K562 (cell line): ENCODE results near the gene ANKH. TPM values are rescaled to one million over a fixed set of nuclear protein-coding genes. Genes with fewer than 3 reads are reported as not detected.

Experiments
- ATAC-seq: fragments of 200-7000 bp; cut with Tn5 transposase; 3 replicates; pipeline ENCODE4 v1.9.1; 2020; ENCODE audit warnings: moderate library complexity
- BruUV-seq: library from RNA; stranded (reverse); fragments of 400-500 nt; replicated peaks from 2 replicates; lab custom pipeline; 2021; lab: Mats Ljungman, UMichigan
- CTCF ChIA-PET: fragments of 300-600 bp; formaldehyde crosslinking; extraction: SDS; loops from one replicate; lab custom pipeline; 2021; ENCODE audit warnings: low intra/inter-chr PET ratio; lab: Yijun Ruan, JAX
- POLR2A ChIA-PET: fragments of 300-600, 350-650 bp; sonication (Branson Sonifier 250); formaldehyde crosslinking; extraction: SDS; loops from one replicate; lab custom pipeline; 2021; ENCODE audit warnings: antibody characterized with exemption, inconsistent platforms; lab: Yijun Ruan, JAX
- DNase-seq, 4 experiments: peaks; one replicate each; pipeline versions ENCODE4 v3.0.0 to v3.0.0-alpha.2; 2011 to 2018; ENCODE audit warnings: low spot score in 3 of 4, mixed read lengths in 3 of 4; ENCODE audit errors: extremely low read depth in 1 of 4
- FAIRE-seq: peaks from 2 replicates; lab custom pipeline; 2011; peaks lifted over from hg19 to GRCh38; lab: Jason Lieb, UNC
- H2AFZ ChIP-seq: 2 replicates; pipeline ENCODE4 v1.6.0; 2011; ENCODE audit warnings: low read depth, low read length, control low read depth, inconsistent platforms
- H3K27ac ChIP-seq: fragments of 200-600 bp; 3 replicates; pipeline ENCODE4 v1.8.0; 2011; ENCODE audit warnings: low read depth, mild to moderate bottlenecking, control low read depth, inconsistent platforms, low read length, moderate library complexity, mixed read lengths; ENCODE audit errors: extremely low read depth
- H3K27me3 ChIP-seq, 2 experiments: fragments of 300-600 bp in 1 of 2; 2 replicates in 1 of 2; 3 replicates in 1 of 2; pipeline versions ENCODE4 v1.6.0 to v1.8.0; 2011; ENCODE audit warnings: inconsistent platforms in 2 of 2, low read length in 2 of 2, mild to moderate bottlenecking in 1 of 2, mixed read lengths in 1 of 2, moderate library complexity in 1 of 2; ENCODE audit not compliant: control insufficient read depth in 2 of 2, insufficient read depth in 2 of 2
- H3K36me3 ChIP-seq: fragments of 300-600 bp; 3 replicates; pipeline ENCODE4 v1.8.0; 2011; ENCODE audit warnings: mild to moderate bottlenecking, low read length, inconsistent platforms; ENCODE audit not compliant: control insufficient read depth, insufficient read depth
- H3K4me1 ChIP-seq, 2 experiments: fragments of 200-600 bp in 1 of 2; replicated peaks in 1 of 2; 2 replicates in 1 of 2; 3 replicates in 1 of 2; pipeline versions ENCODE4 v1.5.1 to v1.8.0; 2011; ENCODE audit warnings: inconsistent platforms in 2 of 2, low read length in 2 of 2, mild to moderate bottlenecking in 1 of 2, mixed read lengths in 1 of 2, moderate library complexity in 1 of 2; ENCODE audit not compliant: control insufficient read depth in 2 of 2, insufficient read depth in 2 of 2
- H3K4me2 ChIP-seq: 2 replicates; pipeline ENCODE4 v1.6.1; 2011; ENCODE audit warnings: low read length, control low read depth, inconsistent platforms, mixed read lengths; ENCODE audit not compliant: insufficient read depth
- H3K4me3 ChIP-seq: fragments of 200-600 bp; sonication (generic), shearing (Covaris generic); 2 replicates; pipeline ENCODE4 v1.5.1; 2016; ENCODE audit warnings: control low read depth, inconsistent platforms
- H3K79me2 ChIP-seq: fragments of 200-600 bp; 3 replicates; pipeline ENCODE4 v1.8.0; 2011; ENCODE audit warnings: low read length, inconsistent platforms; ENCODE audit not compliant: control insufficient read depth, insufficient read depth
- H3K9ac ChIP-seq, 2 experiments: 2 replicates each; pipeline versions ENCODE4 v1.6.0 to v1.6.1; 2011; ENCODE audit warnings: low read depth in 2 of 2, low read length in 2 of 2, control low read depth in 1 of 2, inconsistent platforms in 1 of 2, mild to moderate bottlenecking in 1 of 2, mixed read lengths in 1 of 2; ENCODE audit not compliant: insufficient read depth in 1 of 2
- H3K9me1 ChIP-seq: one replicate; pipeline ENCODE4 v1.6.0; 2011; ENCODE audit warnings: inconsistent platforms, mild to moderate bottlenecking, low read length, moderate library complexity; ENCODE audit not compliant: control insufficient read depth, insufficient read depth
- H3K9me3 ChIP-seq: replicated peaks from 2 replicates; pipeline ENCODE4 v1.5.1; 2011; ENCODE audit warnings: low read depth, low read length, inconsistent platforms; ENCODE audit not compliant: control insufficient read depth, insufficient read depth
- H4K20me1 ChIP-seq: replicated peaks from 2 replicates; pipeline ENCODE4 v1.6.1; 2011; ENCODE audit warnings: low read length, inconsistent platforms, mixed read lengths; ENCODE audit not compliant: control insufficient read depth, insufficient read depth
- BACH1 ChIP-seq: fragments of 200-800 bp; sonication (Bioruptor generic); IDR thresholded peaks from 2 replicates; pipeline ENCODE4 v1.6.1; 2016; ENCODE audit warnings: missing genetic modification characterization, missing compliant biosample characterization
- BCOR ChIP-seq: fragments of 450-650 bp; IDR thresholded peaks from 2 replicates; pipeline ENCODE4 v1.6.1; 2016
- CEBPG ChIP-seq, 3 experiments: fragments of 200-800 bp in 1 of 3; sonication (Bioruptor generic) in 1 of 3; sonication (generic) in 1 of 3; formaldehyde crosslinking in 1 of 3; IDR thresholded peaks in 2 of 3; conservative IDR thresholded peaks in 1 of 3; 2 replicates each; pipeline versions ENCODE4 v1.6.1 to v1.8.0; 2016 to 2022; ENCODE audit warnings: missing compliant biosample characterization in 2 of 3, missing genetic modification characterization in 2 of 3, mild to moderate bottlenecking in 1 of 3, missing genetic modification reagents in 1 of 3
- DPF2 ChIP-seq: fragments of 450-650 bp; IDR thresholded peaks from 2 replicates; pipeline ENCODE4 v1.6.1; 2016
- ERF ChIP-seq: fragments of 450-650 bp; formaldehyde crosslinking; IDR thresholded peaks from 2 replicates; pipeline ENCODE4 v1.4.0; 2020; ENCODE audit warnings: mild to moderate bottlenecking, mixed read lengths
- HES1 ChIP-seq: fragments of 450-650 bp; IDR thresholded peaks from 2 replicates; pipeline ENCODE4 v1.6.1; 2016; ENCODE audit warnings: low read depth, mild to moderate bottlenecking, moderate library complexity
- L3MBTL2 ChIP-seq: fragments of 450-650 bp; IDR thresholded peaks from 2 replicates; pipeline ENCODE4 v1.6.1; 2016; ENCODE audit warnings: mild to moderate bottlenecking, moderate library complexity
- NRF1 ChIP-seq, 2 experiments: fragments of 450-650 bp; IDR thresholded peaks in 1 of 2; conservative IDR thresholded peaks in 1 of 2; 2 replicates each; pipeline ENCODE4 v1.6.1; 2014; ENCODE audit warnings: mild to moderate bottlenecking in 2 of 2
- RFX1 ChIP-seq: fragments of 450-650 bp; IDR thresholded peaks from 2 replicates; pipeline ENCODE4 v1.6.1; 2016; ENCODE audit warnings: mild to moderate bottlenecking, moderate library complexity
- SMAD4 ChIP-seq: fragments of 250-450 bp; sonication (Bioruptor Pico); conservative IDR thresholded peaks from 2 replicates; pipeline ENCODE4 v1.8.0; 2021; ENCODE audit warnings: inconsistent platforms, mild to moderate bottlenecking, moderate library complexity
- SPI1 ChIP-seq: IDR thresholded peaks from 2 replicates; pipeline ENCODE4 v1.6.1; 2011; ENCODE audit warnings: low read depth, low read length, control low read depth, borderline replicate concordance
- ZBTB43 ChIP-seq: sonication (generic); formaldehyde crosslinking; IDR thresholded peaks from 2 replicates; pipeline ENCODE4 v1.8.0; 2023; ENCODE audit warnings: mild to moderate bottlenecking, missing genetic modification reagents
- ZBTB9 ChIP-seq: fragments of 450-650 bp; formaldehyde crosslinking; IDR thresholded peaks from 2 replicates; pipeline ENCODE4 v1.4.0; 2020; ENCODE audit warnings: mild to moderate bottlenecking, moderate library complexity
- ZC3H8 ChIP-seq: fragments of 450-650 bp; IDR thresholded peaks from 2 replicates; pipeline ENCODE4 v1.6.1; 2017
- ZNF263 ChIP-seq: sonication (generic); formaldehyde crosslinking; IDR thresholded peaks from 2 replicates; pipeline ENCODE4 v1.8.0; 2022; ENCODE audit warnings: mild to moderate bottlenecking, missing genetic modification reagents, borderline replicate concordance
- ZNF57 ChIP-seq: fragments of 450-650 bp; formaldehyde crosslinking; IDR thresholded peaks from 2 replicates; pipeline ENCODE4 v1.4.0; 2020; ENCODE audit warnings: mild to moderate bottlenecking, moderate library complexity
- ZNF584 ChIP-seq: fragments of 200-800 bp; sonication (Bioruptor generic); IDR thresholded peaks from 2 replicates; pipeline ENCODE4 v1.6.1; 2016; ENCODE audit warnings: low read depth, mild to moderate bottlenecking, missing genetic modification characterization, missing compliant biosample characterization
- WGBS: fragments of 100-300 bp; shearing (Covaris generic); methylation state at CpG from one replicate; pipeline ENCODE4 v1.1.6; 2016; ENCODE audit warnings: low coverage, mixed read lengths; ENCODE audit not compliant: insufficient coverage; ENCODE audit errors: missing lambda C conversion rate; 5-methylcytosine and 5-hydroxymethylcytosine counted together
- in situ Hi-C: fragments of 300-500 bp; cut with MboI; formaldehyde crosslinking; loops from 4 replicates; pipeline ENCODE4 v1.15.0; 2018; ENCODE audit warnings: inconsistent platforms, mixed read lengths
- intact Hi-C: fragments of 100-400 bp; cut with micrococcal nuclease; formaldehyde crosslinking; loops from 2 replicates; pipeline ENCODE4 v1.14.2; 2022
- polyA plus RNA-seq, 8 experiments: library from polyadenylated mRNA; depleted of rRNA in 4 of 8; stranded (reverse) in 5 of 8; unstranded in 3 of 8; fragments of >200 nt; fragmentation: Nextera tagmentation in 2 of 8; fragmentation: Illumina TruSeq in 1 of 8; extraction: Ambion mirVana in 2 of 8; extraction: Trizol in 1 of 8; gene quantifications; 2 replicates each; pipeline versions ENCODE4 v1.2.1 to v1.2.3, GENCODE V29; 2011 to 2014; ENCODE audit warnings: inconsistent platforms in 1 of 8, missing spikeins in 1 of 8
- total RNA-seq, 7 experiments: library from RNA; depleted of rRNA in 6 of 7; stranded (reverse); fragments of >200 nt in 6 of 7; fragmentation: Illumina TruSeq in 2 of 7; extraction: Trizol in 2 of 7; gene quantifications; 2 replicates each; pipeline versions ENCODE4 v1.2.1 to v1.2.3, GENCODE V29; 2011 to 2021; ENCODE audit warnings: low replicate concordance in 1 of 7

Gene ANKH
- total and polyA plus RNA-seq, 9 of the 15 experiments (the other 6 are each of a cell fraction or from before 2014, with no cell fraction given), result 0.79 to 12.2 (median 4.5) TPM

- Histone ChIP-seq H2AFZ (peak overlapping the region; percentile 53; the same call in 1 of the 2 replicates), H3K9me1 (no peaks in the 10 kb centered on the region), H3K9me3 (no peaks in the 10 kb centered on the region; the same call in 1 of the 2 replicates), H3K27me3 (no peaks in the 10 kb centered on the region; a peak in 3 of 5 replicates), H3K4me1 (peaks cover 0 to 4% of the 10 kb centered on the region in 2 experiments; a peak in 1 of 5 replicates), H3K27ac (peak overlapping the region; percentile 47; the same call in 1 of the 3 replicates), H3K9ac (no peak overlapping the region), H3K4me2 (no peak overlapping the region), H3K36me3 (no peaks in the 10 kb centered on the region), H4K20me1 (no peaks in the 10 kb centered on the region; the same call in 1 of the 2 replicates), H3K4me3 (no peak overlapping the region), H3K79me2 (no peaks in the 10 kb centered on the region)
- POLR2A ChIA-PET, result interaction anchor here (0.6 to 1.3 kb wide), 2 partner anchors 11 to 27 kb away, joined by 3 to 5 read pairs; no protein-coding TSS in a partner anchor
- CTCF ChIA-PET, result no interaction called here
- in situ Hi-C loops, result no loop called here
- FAIRE-seq (peak; percentile 86), ATAC-seq (peak; percentile 87), DNase-seq (peak in 3 of 4 experiments; percentile 16 to 60 (median 54))
- no TSS peak for BruUV-seq
- 9% methylated on average over 11 of the region's 11 CpGs for WGBS
- intact Hi-C loops, result no loop called here
- peak; percentile 55; the same call in 1 of the 2 replicates for TF ChIP-seq CEBPG (CRISPR knock-in tag; IDR thresholded peaks at IDR 0.05)
- TF ChIP-seq CEBPG (tag; conservative IDR thresholded peaks at IDR 0.05 in 1 of 2, IDR thresholded peaks at IDR 0.05 in 1 of 2), result peak in 1 of 2 experiments; percentile 78; a peak in 2 of 4 replicates
- TF ChIP-seq ZNF57 (CRISPR knock-in tag), result no peak
- 0 out of 2 replicates have a peak, but pooled peaks have one; percentile 15 for TF ChIP-seq ZNF584
- 0 out of 2 replicates have a peak, but pooled peaks have one; percentile 1 for TF ChIP-seq SPI1
- no peak for TF ChIP-seq NRF1 (conservative IDR thresholded peaks at IDR 0.05 in 1 of 2, IDR thresholded peaks at IDR 0.05 in 1 of 2)
- peak; percentile 79 for TF ChIP-seq SMAD4 (CRISPR knock-in tag)
- TF ChIP-seq ZBTB43 (CRISPR knock-in tag), result no peak
- no peak for TF ChIP-seq RFX1
- TF ChIP-seq BACH1, result 0 out of 2 replicates have a peak, but pooled peaks have one; percentile 42
- no peak for TF ChIP-seq HES1
- no peak for TF ChIP-seq ZNF263
- TF ChIP-seq ZBTB9 (CRISPR knock-in tag), result no peak
- no peak for TF ChIP-seq BCOR
- TF ChIP-seq ERF (CRISPR knock-in tag), result 0 out of 2 replicates have a peak, but pooled peaks have one; percentile 40
- TF ChIP-seq DPF2, result peak; percentile 58; the same call in 1 of the 2 replicates
- TF ChIP-seq ZC3H8, result no peak
- TF ChIP-seq L3MBTL2, result 0 out of 2 replicates have a peak, but pooled peaks have one; percentile 15
Observed at GRCh38 chr5:14809369-14810155, 62.0 kb downstream of the ANKH start.
